22Rv1 (cell line): ENCODE measurements around the gene RNF125.
A peak's percentile ranks its signal among the peaks of the same experiment; 100 is the strongest.

Experiments
- H3K27ac ChIP-seq: fragments of 450-650 bp; 2 replicates; pipeline ENCODE4 v1.5.1; 2017
- CTCF ChIP-seq: fragments of 450-650 bp; IDR thresholded peaks from 2 replicates; pipeline ENCODE4 v1.5.1; 2017; ENCODE audit warnings: mild to moderate bottlenecking
- ZFX ChIP-seq: fragments of 450-650 bp; IDR thresholded peaks from 2 replicates; pipeline ENCODE4 v1.6.1; 2017; ENCODE audit warnings: antibody characterized with exemption, borderline replicate concordance

Gene RNF125

GRCh38 chr18:32092422-32093101, 73.9 kb downstream of the RNF125 start:
- TF ChIP-seq CTCF (no peak), ZFX (no peak)
- peak overlapping the region; percentile 97 for H3K27ac ChIP-seq

- TF ChIP-seq CTCF (no peak), ZFX (no peak)
- H3K27ac ChIP-seq, result peak overlapping the region; percentile 97
Observed at GRCh38 chr18:32093102-32093511, 74.5 kb downstream of the RNF125 start.

DNA sequence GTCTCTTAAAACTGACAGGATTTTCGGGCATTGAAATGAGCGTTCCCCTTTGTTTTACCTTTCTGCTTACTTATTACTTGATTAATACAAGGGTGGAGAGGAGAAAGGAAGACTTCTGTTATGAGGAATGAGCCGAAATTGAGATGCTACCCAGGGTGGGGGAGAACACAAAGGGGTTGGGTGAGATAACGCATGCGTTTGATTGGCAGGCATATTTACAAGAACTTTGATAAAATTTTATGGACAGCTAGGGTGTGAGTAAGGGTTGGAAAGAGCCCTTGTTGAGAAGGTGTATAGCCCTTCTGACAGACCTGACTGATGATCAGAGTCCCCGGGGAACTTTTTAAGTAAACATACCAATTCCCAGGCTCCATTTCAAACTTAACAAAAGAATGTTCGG, 74.9 kb downstream of the RNF125 start:
- TF ChIP-seq CTCF (no peak), ZFX (no peak)
- peak overlapping the region; percentile 97 for H3K27ac ChIP-seq

DNA sequence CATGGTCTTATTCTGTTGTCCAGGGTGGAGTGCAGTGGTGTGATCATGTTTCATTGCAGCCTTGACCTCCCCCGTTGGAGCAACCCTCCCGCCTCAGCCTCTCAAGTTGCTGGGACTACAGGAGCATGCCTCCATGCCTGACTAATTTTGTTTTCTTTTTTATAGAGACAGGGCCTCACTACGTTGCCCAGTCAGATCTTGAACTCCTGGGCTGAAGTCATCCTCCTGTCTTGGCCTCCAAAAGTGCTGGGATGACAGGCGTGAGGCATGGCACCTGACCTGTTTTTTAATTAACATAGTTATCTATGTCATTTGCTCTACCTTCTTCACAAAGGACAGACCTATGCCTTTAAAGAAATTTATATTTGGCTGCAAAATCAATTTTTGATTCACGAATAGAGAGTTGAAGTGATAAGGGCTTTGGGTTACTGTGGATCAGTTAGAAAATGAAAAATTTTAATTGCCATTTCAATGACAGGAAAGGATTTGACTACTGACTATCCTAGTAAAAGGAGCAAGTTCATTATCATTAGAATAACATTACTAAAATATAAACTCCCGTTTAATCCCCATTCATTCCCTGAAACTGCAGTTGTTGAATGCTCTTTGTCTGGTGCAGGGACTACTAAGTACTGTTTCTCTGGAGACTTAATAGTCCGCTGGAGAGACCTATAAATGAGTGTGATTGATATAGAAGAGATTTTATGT, 76.7 kb downstream of the RNF125 start:
- TF ChIP-seq ZFX (no peak), CTCF (no peak)
- H3K27ac ChIP-seq, result no peak overlapping the region

GRCh38 chr18:32095900-32096229, 77.2 kb downstream of the RNF125 start:
- H3K27ac ChIP-seq, result no peak overlapping the region
- no peak for TF ChIP-seq CTCF
- TF ChIP-seq ZFX, result no peak

DNA sequence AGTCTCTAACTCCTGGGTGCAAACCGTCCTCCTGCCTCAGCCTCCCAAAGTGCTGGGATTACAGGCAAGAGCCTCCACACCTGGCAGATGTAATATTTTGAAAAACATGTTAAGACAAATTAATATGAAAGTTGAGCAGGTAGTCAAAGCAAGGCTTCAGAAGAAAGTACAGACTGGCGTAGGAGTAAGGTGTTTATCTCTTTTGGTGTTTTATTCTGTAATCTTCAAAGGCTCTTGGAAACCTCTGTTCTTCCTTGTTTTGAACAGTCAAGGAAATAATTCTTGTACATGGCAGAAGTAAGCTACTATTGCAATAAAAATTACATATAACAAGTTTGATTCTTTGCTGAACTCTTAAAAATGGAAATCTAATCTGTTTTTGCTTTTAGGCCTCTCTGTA, 78.3 kb downstream of the RNF125 start:
- no peak for TF ChIP-seq CTCF
- TF ChIP-seq ZFX, result no peak
- no peak overlapping the region for H3K27ac ChIP-seq

GRCh38 chr18:32104516-32104915, 85.9 kb downstream of the RNF125 start:
- no peak overlapping the region for H3K27ac ChIP-seq
- TF ChIP-seq ZFX, result no peak
- no peak for TF ChIP-seq CTCF
